Measurements from ENCODE around the gene PRUNE1.

- TF ChIP-seq CTCF (IDR thresholded peaks at IDR 0.05; ENCODE audit: poor library complexity, severe bottlenecking), result no peak
- no peak for TF ChIP-seq POLR2AphosphoS5 (IDR thresholded peaks at IDR 0.05)
- no peak for TF ChIP-seq RAD21 (conservative IDR thresholded peaks at IDR 0.05)
- no peak for TF ChIP-seq EZH2 (IDR thresholded peaks at IDR 0.05; ENCODE audit: borderline replicate concordance, insufficient read depth, low read length, poor library complexity, severe bottlenecking)
- TF ChIP-seq EP300 (conservative IDR thresholded peaks at IDR 0.05; ENCODE audit: poor library complexity, severe bottlenecking), result no peak
- TF ChIP-seq REST (IDR thresholded peaks at IDR 0.05; ENCODE audit: borderline replicate concordance), result no peak
- TF ChIP-seq MXI1 (conservative IDR thresholded peaks at IDR 0.05; ENCODE audit: poor library complexity, severe bottlenecking), result no peak
- no peak for TF ChIP-seq TAF1 (IDR thresholded peaks at IDR 0.05; ENCODE audit: low read depth)
Observed at GRCh38 chr1:151005729-151006319, 2.4 kb upstream of the PRUNE1 start.

Measured in neural cell (in vitro differentiated cells).